Measurements from ENCODE around the gene IP6K1.

DNA sequence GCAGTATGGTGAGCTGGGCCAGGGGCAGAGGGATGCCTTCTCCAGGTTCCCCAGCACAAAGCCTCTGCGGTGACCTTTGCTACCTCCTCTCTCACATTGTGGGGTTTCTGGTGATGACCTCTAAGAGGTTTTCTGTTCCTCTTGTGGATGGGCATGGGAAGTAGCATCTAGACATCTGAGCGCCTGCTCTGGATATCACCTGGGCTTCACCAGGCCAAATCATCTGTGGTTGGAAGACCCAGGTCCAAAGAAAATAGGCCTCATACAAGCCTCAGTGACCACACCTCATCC is 105.2 kb downstream of the IP6K1 start:
- TF ChIP-seq, protein P1, sequence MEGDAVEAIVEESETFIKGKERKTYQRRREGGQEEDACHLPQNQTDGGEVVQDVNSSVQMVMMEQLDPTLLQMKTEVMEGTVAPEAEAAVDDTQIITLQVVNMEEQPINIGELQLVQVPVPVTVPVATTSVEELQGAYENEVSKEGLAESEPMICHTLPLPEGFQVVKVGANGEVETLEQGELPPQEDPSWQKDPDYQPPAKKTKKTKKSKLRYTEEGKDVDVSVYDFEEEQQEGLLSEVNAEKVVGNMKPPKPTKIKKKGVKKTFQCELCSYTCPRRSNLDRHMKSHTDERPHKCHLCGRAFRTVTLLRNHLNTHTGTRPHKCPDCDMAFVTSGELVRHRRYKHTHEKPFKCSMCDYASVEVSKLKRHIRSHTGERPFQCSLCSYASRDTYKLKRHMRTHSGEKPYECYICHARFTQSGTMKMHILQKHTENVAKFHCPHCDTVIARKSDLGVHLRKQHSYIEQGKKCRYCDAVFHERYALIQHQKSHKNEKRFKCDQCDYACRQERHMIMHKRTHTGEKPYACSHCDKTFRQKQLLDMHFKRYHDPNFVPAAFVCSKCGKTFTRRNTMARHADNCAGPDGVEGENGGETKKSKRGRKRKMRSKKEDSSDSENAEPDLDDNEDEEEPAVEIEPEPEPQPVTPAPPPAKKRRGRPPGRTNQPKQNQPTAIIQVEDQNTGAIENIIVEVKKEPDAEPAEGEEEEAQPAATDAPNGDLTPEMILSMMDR (IDR thresholded peaks at IDR 0.05 in 8 of 11, conservative IDR thresholded peaks at IDR 0.05 in 3 of 11): no peak
- TF ChIP-seq POLR2A (IDR thresholded peaks at IDR 0.05) (no peak), POLR2AphosphoS5 (IDR thresholded peaks at IDR 0.05) (no peak)
